M059J (cell line): Measurements from ENCODE around the gene PACSIN2. TPM values are rescaled to one million over a fixed set of nuclear protein-coding genes. Genes with fewer than 3 reads are reported as not detected.
"Not testable (repeated sequence)": the region's sequence is repeated elsewhere in the genome, so short reads cannot be mapped to it uniquely, and the experiment has no call there.

Experiments
- DNase-seq: peaks from one replicate; pipeline ENCODE4 v3.0.0-alpha.2; 2012; ENCODE audit warnings: low read depth
- total RNA-seq: library from RNA; depleted of rRNA; stranded (reverse); fragments of >200 nt; shearing (Covaris generic); gene quantifications from 2 replicates; pipeline ENCODE4 v1.2.3, GENCODE V29; 2014

PACSIN2 gene
- total RNA-seq, 1 experiment from 2014 or later = 51.0 TPM

DNA sequence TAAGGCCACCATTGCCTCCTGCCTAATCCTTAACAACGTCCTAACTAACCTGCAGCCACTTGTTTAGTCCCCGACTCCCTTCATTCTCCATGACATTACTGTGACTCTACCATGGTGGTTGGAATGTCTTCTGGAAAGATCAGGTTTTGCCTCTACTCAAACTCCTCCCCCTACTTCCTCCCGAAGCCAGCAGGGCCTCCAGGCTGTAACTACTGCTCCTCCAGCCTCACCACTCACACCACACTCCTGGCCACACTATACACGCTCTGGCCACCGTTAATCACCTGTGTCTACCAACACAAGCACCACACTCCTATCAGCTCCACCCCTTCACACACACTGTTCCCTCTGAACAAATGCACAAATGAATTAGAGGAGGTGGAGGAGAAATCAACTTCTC, 69.2 kb downstream of the PACSIN2 start:
- DNase-seq = peak; percentile 44

DNA sequence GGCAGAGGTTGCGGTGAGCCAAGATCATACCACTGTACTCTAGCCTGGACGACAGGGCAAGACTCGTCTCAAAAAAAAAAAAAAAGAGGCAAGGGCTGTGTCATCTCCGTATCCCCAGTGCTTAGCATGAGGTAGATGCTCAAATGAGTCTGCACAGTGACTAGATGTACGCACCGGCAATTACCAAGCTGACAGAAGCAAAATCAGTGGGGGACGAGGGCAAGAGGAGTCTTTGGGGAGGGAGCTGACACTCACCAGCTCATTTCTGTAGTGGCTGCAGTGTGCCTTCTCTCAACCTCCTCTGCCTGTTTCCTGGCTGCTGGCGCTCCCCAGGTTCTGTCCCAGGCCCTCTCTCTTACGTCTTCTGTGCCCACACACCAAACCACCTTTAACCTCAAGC, 69.9 kb downstream of the PACSIN2 start:
- no peak for DNase-seq

DNA sequence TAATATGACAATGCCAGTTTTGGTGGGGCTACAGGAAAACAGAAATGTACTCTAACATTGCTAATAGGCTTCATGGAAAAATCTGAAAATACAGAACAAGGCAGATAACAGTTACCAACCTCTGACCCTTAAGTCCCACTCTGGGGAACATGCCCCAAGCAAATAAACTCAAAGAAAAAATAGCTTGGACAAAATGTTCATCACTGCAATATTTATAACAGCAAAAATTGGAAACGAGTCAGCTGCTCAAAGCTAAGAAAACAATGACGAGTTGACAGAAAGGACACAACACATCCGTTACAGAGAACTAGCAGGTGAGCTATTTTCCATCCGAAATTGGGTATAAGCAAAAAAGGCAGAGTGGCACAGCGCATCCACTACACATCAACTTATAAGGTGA, 70.5 kb downstream of the PACSIN2 start:
- DNase-seq = no peak

DNA sequence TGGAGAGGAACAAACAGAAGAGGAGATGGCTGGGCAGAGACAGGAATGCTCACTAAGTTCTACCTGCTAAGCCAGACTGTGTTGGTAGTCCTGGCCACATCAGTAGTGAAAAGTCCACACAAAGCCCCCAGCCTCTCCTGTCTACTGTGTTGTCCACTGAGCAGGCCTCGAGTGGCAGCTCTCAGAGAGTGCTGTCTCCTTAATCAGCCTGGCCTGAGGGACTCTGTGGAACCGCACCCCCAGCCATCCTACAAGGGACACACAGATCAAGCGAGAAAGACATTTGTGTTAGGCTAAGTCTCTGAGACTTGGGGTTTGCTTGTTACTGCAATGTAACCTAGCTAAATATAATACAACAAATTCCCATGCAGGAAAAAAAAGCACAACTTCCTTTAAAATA, 71.0 kb downstream of the PACSIN2 start:
- no peak for DNase-seq

DNA sequence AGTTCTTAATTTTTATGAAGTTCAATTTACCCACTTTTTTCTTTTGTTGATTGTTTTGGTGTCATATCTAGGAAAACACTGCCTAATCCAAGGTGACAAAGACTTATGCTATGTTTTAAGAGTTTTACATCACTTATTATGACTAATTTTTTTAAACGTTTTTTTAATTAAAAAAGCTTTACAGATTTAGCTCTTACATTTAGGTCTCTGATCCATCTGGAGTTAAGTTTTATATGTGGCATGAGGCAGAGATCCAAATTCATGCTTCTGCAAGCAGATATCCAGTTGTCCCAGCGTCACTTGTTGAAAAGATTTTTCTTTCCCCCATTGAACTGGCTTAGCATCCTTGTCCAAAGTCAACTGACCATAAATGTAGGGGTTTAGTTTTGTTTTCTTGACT, 72.6 kb downstream of the PACSIN2 start:
- DNase-seq = no peak

DNA sequence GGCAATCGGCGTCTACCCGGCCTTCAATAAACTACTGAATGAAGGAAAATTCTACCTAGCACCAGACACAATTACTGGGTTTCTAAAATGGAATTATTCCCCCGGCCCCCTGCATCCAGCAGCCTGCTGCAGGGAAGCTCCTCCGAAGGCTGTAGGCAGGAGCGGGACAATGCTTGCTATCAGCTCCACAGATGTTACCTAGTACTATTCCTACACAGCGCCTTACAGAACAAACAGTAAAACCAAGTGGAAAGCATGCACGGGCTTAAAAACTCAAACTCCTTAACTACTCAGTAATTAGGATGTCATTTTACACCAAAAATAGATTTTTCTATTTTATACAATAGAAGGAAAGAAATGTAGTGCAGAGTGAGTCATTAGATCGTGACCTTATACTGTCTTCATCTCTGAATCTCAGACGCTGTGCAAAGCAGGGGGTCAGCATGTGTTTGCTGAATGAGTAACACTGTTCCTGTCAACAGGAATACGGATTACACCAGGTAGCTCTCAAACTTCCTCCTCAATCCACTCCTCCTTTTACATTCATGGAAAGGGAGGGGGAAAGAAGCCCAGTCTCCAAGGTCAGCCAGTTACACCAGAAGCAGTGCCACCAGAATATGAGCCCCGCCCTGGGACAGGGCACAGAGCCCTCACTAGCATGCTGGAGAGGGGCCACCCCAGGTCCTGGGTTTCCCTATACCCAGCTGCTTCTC, 74.9 kb downstream of the PACSIN2 start:
- peak; percentile 92 for DNase-seq

DNA sequence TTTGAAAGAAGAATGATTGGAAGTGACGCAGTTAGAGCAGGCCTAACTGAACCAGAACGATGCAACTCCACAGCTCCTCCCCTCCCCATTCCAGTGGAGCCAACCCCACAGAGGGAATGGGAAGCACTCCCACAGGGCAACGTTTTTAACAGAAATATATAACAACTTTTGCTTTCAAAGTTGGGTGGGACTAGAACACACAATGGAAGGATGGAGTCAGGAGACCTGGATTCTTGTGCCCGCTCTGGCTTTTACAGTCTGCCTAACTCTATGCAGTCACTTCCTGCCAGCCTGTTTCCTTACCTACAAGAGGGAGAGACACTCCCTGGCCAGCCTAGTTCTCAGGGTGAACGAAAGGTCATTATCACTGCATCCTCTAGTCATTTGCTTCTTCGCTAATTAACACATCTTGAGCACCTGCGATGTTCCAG, 75.5 kb downstream of the PACSIN2 start:
- DNase-seq = peak; percentile 42

DNA sequence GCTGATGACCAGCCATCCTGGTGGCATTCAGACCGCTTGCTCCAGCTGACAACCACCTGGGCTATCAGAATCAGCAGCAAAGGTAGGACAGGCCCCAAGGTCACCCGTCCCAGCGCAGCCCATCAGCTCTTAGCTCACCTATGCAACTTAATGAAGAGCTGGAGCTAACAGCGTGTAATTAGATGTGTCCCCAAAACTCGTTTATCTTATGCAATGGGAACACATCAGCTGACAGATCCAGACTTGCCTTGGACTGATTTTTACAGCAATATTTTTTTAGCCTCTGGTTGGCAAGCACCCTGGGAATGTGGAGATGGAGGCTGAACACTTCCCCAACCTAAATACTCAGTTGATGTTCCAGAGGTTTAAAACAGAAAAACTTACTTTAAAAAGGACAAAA, 76.0 kb downstream of the PACSIN2 start:
- DNase-seq = no peak

DNA sequence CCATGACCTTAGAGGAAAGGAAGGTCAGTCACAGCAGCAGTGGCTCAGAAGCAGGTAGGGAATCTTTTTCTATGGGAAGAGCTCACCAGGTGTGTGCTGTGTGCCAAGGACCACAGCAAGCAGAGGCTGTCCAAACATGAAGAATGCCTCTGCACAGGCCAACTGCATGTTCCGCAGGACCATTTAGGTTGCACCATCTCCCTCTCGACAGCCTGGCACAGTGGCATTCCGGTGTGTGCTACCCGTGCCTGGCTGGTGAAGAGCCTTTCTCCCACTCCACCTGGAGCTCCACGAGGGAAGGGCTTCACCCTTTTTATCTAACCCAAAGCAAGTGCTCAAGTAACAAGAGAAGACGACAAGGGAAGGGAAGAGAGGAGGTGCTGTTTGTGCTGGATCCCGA, 76.5 kb downstream of the PACSIN2 start:
- no peak for DNase-seq

DNA sequence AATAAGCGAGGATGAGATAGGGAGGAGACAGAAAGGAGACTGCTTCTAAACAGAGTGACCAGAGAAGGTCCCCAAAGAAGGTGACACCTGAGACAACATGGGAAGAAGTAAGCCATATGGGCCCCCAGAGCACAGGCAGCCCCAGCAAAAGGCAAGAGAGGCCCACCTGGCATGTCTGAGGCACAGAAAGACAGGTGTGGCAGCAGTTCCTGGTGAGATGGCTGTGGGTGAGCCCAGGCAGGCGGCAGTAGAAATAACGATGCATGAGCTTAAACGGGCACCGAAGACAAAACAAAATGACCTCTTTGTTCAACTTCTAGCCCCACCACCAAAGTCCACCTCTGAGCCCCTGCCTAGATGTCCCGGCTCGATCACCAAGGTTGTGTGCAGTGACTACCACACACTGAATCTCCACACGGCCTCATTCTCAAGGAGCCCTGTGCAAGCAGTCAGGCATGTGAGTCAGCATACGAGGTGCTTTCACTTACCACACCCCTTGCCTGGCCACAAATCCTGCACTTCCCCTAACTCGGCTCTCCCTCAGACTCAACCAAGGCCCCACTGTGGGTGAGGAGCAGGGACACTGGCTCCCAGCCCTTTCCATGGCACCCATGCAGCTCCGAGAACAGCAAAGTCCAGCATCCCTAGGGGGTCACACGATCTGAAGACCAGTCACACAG, 77.6 kb downstream of the PACSIN2 start:
- peak; percentile 88 for DNase-seq

DNA sequence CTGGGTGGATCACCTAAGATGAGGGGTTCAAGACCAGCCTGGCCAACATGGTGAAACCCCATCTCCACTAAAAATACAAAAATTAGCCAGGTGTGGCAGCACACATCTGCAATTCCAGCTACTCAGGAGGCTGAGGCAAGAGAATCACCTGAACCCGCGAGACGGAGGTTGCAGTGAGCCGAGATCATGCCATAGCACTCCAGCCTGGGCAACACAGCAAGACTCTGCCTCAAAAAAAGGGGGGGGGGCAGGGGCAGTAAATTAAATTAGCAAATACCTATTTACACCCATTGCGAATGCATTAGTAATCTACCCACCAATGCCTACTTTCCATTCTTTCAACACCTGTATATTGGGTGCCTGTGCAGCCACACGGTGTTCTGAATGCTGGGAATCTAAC, 78.3 kb downstream of the PACSIN2 start:
- not testable (repeated sequence) for DNase-seq

DNA sequence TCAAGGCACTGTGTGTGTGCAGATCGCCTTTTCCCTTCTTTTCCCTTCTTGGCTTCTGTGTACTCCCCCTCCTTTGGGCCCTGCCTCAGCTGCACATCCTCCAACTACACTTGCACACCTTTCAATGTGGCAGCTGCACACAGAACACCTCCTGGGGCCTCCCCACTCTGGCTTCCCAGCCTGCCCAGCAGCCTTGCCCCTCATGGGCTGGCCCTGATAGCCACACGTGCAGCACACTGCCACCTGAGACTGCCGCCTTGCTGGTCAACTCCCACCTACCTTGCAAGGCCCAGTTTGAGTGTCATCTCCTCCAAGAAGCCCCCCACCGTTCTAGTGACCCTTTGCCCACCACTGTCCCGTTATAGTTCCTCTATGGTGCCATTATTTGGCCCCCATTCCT, 80.6 kb downstream of the PACSIN2 start:
- no peak for DNase-seq

DNA sequence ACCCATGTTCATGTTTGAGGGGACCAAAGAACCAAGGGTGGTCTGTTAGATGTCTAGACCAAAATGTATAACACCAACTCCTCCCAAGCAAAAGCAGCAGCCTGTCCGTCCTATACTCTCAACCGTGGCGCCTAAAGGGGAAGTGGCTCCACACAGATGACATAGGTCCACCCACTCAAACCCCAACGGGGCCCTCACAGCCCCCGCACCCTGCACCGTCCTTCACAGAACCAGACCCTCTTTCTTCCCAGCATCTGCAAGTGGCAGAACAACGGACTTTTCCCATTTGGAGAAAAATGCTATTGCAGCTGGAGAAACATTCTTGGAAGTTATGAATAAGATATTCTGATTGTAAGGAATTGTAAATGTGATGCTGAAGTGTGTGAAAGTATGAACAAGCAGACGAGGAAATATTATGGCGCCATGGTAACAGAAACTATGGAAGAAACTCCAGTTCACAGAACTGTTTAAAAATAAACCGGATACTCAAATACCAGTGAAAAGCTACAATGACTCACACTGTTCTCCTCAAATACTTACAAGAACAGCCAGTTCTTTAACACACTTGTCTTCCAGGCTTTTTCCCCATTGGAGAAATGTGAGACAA, 81.4 kb downstream of the PACSIN2 start:
- DNase-seq = peak; percentile 94

DNA sequence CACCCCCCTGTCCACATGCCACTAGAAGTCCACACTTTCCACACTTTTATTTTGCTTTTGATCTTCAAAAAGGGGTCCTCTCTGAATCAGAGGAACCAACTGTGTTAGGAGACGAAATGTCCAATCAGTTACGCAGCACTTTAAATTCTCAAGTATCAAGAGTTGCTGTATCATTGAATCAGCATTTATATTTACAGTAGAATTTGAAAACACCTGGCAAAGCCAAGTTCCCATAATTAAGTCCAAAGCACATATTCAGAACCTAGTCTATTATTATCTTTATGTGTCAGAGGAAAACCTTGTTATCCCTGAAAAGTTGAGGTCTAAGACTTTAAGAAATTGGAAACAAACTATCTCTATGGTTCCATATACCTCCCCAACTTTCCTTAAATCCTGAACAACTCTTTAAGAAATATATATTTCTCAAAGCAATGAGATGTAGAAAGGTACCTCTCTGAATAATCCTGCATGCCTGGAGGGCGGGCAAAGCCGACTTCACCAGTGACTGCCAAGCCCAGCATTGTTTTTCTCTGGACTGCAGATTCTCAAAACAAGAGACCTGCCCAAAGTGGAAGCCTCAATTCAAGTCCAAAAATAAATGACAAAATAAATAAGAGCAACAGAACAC, 82.0 kb downstream of the PACSIN2 start:
- peak; percentile 34 for DNase-seq

DNA sequence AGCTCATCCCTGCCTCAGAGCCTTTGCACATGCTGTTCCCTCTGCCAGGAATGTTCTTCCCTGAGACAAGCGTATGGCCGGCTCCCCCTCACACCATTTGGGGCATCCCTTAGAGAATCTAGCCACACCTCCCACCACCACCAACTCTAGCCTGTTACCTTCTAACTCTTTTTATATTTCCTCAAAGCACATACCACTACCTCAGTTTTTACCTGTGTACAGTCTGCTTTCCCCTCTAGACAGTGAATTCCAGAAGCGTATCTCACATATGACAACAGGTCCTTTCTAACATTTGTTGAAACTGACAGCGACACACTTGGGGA, 82.8 kb downstream of the PACSIN2 start:
- DNase-seq = no peak

DNA sequence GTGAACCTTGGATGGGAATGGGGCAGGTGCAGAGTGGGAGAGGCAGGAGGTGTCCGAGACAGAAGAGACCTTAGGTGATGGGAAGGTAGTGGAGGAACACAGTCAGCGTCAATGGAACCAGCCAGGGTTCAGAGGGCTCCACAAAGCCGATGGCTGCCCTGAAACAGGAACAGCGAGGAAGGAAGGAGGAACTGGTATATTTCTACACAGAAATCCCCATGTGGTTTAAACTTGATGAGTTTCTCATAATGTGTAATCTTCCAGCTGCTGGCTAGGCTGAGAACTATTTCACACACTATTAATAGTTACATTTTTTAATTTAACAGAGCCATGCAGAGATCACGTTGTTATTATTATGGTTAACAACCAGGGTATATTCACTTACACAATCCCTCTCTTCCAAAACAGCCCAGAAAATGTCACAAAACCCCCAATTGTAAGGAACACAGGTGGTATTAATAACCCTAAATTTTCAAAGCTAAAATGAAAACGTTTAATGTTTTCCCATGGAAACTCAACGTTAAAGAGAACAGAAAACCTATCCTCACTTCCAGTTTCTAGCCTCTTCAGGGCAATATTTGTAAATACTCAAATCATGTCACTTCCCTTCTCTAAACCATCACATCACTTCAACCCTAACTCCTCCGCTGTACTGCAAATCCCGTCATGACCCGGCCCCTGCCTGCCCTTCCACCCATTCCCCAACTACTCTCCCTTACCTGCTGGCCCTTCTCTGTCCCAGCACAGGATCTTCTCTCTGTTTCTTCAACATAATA, 83.3 kb downstream of the PACSIN2 start:
- no peak for DNase-seq

DNA sequence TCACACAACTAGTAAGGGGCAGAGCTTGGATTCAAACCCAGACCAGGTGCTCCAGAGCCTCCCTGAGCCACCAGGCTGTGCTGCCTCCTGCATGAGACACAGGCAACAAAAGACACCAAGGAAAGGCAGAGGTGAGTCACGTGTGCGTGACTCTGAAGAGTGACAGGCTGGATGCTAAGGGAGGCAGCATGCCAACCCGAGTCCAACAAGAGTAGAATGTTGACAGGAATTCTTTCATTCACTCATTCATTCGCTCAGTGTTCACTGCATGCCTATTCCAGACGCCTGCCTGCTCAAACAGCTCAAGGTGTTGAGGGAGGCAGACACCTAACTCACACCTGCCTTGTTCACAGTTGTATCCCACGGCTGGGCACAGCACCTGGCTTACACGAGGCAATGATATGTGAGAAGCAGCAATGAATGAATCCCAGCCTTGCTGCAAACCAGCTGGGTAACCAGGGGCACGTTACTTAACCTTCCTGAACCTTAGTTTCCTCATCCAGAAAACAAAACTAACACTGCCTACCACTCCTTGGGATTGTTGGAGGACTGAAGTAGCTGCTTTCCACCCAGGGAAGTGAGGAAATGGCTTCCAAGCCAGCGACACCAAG, 84.0 kb downstream of the PACSIN2 start:
- peak; percentile 81 for DNase-seq

DNA sequence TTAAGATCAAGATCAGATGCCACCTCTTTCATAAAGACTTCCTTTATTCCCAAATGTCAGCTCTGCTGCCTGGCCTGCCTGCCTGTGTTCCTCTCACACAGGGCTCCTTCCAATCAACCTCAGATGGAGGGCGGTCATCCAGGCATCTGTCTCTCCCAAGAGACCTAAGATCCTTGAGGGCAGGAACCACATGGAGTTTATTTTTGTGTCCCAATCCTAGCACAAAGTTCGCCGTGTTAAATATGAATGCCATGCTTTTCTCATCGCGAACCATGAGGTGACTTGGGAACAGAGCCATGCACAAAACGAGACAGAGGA, 85.2 kb downstream of the PACSIN2 start:
- DNase-seq = no peak

DNA sequence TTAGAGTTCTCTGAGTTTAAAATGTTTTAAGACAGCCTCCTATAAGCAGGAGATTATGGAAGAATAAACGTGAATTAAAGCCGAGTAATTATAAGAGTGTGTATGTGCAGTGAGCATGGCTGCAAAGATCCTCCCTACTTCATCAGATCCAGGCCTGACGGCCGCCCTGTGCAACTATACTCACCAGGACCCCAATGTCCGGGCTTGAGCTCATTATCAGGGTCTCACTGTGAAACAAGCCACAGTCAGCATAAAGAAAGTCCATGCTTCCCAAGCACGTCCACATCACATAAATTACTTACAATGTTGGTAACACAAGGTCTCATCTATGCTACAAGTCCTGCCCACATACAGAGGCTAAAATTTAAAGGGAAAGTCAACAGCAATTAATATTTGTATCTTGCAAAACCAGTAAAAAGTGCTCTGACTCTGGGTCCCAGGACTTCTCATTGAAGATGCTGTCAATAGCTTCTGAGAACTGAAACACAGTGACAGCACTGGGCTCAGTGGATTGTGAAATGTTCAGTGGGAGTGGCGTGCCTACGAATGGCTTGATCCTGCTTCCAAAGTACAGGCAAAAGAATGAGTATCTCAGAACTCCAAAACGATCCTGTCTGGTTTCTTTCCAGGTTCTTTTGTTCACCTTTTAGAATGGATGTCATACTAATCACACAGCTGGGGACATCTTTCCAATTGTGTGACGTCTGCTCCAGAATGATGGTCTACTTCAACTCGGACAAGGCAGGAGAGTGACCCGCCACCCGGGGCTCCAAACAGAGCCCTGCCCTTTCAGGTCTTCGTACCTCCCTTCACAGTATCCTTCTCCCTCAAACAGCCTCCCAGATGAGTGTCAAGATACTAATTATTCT, 85.7 kb downstream of the PACSIN2 start:
- DNase-seq = no peak

DNA sequence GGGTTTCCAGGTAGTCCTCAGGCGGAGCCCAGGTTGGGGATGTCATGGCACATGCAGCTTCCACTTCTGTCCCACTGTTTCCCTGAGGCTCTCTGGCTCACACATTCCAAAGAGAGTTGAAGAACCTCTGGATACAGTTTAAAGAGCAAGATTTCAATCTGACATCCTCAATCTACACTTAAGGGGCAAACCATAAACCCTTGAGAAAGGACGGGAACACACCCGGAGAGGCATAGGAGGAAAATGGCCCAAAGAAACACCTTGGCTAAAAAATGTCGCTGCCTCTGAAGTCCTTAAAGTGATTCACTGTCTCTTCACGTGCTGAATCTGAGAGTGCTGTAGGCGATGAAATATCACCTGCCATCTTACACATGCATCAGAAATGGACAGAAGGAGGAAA, 87.0 kb downstream of the PACSIN2 start:
- DNase-seq = no peak

DNA sequence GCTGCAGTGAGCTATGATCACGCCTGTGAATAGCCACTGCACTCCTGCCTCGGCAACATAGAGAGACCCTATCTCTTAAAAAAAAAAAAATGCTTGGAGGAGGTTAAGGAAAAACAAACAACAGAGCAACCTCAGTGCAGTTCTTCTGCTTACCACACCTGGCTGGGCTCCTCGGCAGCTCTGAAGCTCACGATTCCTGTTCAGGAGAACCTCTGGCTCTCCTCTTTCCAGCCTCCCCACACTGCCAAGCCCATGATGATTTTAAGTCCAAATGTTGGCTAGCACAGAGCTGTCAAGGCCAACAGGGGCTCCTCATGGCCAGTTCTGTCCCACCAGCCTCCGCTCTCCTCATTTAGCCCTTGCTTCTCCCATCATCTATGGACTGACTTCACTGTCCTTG, 88.2 kb downstream of the PACSIN2 start:
- no peak for DNase-seq
